K562 (cell line): ENCODE results near the gene POP5. TPM values are rescaled to one million over a fixed set of nuclear protein-coding genes. Genes with fewer than 3 reads are reported as not detected.

ENCODE experiments used
- CBX5 ChIP-seq: IDR thresholded peaks from 2 replicates; pipeline ENCODE4 v1.6.1; 2014; ENCODE audit warnings: low read depth, borderline replicate concordance
- CREM ChIP-seq: IDR thresholded peaks from 2 replicates; pipeline ENCODE4 v1.6.1; 2014; ENCODE audit warnings: antibody characterized with exemption, low read depth
- DIDO1 ChIP-seq: fragments of 450-650 bp; IDR thresholded peaks from 2 replicates; pipeline ENCODE4 v1.6.1; 2016; ENCODE audit warnings: low read depth, missing biosample characterization, missing genetic modification characterization
- ESRRB ChIP-seq: fragments of 250-450 bp; sonication (Bioruptor Pico); IDR thresholded peaks from 2 replicates; pipeline ENCODE4 v1.5.0; 2020; ENCODE audit warnings: mild to moderate bottlenecking, moderate library complexity, borderline replicate concordance
- FOXA1 ChIP-seq: fragments of 450-650 bp; IDR thresholded peaks from 2 replicates; pipeline ENCODE4 v1.6.1; 2016; ENCODE audit warnings: mild to moderate bottlenecking, borderline replicate concordance
- JUN ChIP-seq, 2 experiments: sonication (generic) in 1 of 2; formaldehyde crosslinking in 1 of 2; IDR thresholded peaks; 2 replicates each; pipeline versions ENCODE4 v1.6.1 to v1.8.0; 2012 to 2022; ENCODE audit warnings: borderline replicate concordance in 2 of 2, mild to moderate bottlenecking in 2 of 2, improper control_type of control experiment in 1 of 2, low read depth in 1 of 2, low read length in 1 of 2, missing genetic modification reagents in 1 of 2
- JUND ChIP-seq, 2 experiments: IDR thresholded peaks; 2 replicates in 1 of 2; 3 replicates in 1 of 2; pipeline ENCODE4 v1.6.1; 2011; ENCODE audit warnings: borderline replicate concordance in 2 of 2, low read depth in 2 of 2, low read length in 2 of 2, improper control_type of control experiment in 1 of 2, missing biosample characterization in 1 of 2, missing genetic modification characterization in 1 of 2, missing genetic modification reagents in 1 of 2
- NRF1 ChIP-seq, 2 experiments: fragments of 450-650 bp; IDR thresholded peaks in 1 of 2; conservative IDR thresholded peaks in 1 of 2; 2 replicates each; pipeline ENCODE4 v1.6.1; 2014; ENCODE audit warnings: mild to moderate bottlenecking in 2 of 2
- POLR2AphosphoS2 ChIP-seq: IDR thresholded peaks from 2 replicates; pipeline ENCODE4 v1.6.1; 2012; ENCODE audit warnings: low read length, improper control_type of control experiment
- POLR2AphosphoS5 ChIP-seq: IDR thresholded peaks from 2 replicates; pipeline ENCODE4 v1.6.1; 2011; ENCODE audit warnings: mild to moderate bottlenecking, low read depth, low read length, moderate library complexity; ENCODE audit not compliant: control insufficient read depth, insufficient read depth
- POLR3A ChIP-seq: IDR thresholded peaks from 2 replicates; pipeline ENCODE4 v1.6.1; 2011; ENCODE audit warnings: borderline replicate concordance, mild to moderate bottlenecking, moderate library complexity; ENCODE audit not compliant: insufficient read length, insufficient read depth; ENCODE audit errors: extremely low read depth
- PYGO2 ChIP-seq: fragments of 450-650 bp; IDR thresholded peaks from 2 replicates; pipeline ENCODE4 v1.6.1; 2016; ENCODE audit warnings: mild to moderate bottlenecking, missing genetic modification characterization, moderate library complexity, missing compliant biosample characterization
- SMAD4 ChIP-seq: fragments of 250-450 bp; sonication (Bioruptor Pico); conservative IDR thresholded peaks from 2 replicates; pipeline ENCODE4 v1.8.0; 2021; ENCODE audit warnings: inconsistent platforms, mild to moderate bottlenecking, moderate library complexity
- SP1 ChIP-seq: sonication (generic); formaldehyde crosslinking; IDR thresholded peaks from 2 replicates; pipeline ENCODE4 v1.8.1; 2022; ENCODE audit warnings: mild to moderate bottlenecking, missing genetic modification reagents
- ZNF695 ChIP-seq: fragments of 450-650 bp; formaldehyde crosslinking; IDR thresholded peaks from 2 replicates; pipeline ENCODE4 v1.4.0; 2020; ENCODE audit warnings: mild to moderate bottlenecking, moderate library complexity
- polyA plus RNA-seq, 8 experiments: library from polyadenylated mRNA; depleted of rRNA in 4 of 8; stranded (reverse) in 5 of 8; unstranded in 3 of 8; fragments of >200 nt; fragmentation: Nextera tagmentation in 2 of 8; fragmentation: Illumina TruSeq in 1 of 8; extraction: Ambion mirVana in 2 of 8; extraction: Trizol in 1 of 8; gene quantifications; 2 replicates each; pipeline versions ENCODE4 v1.2.1 to v1.2.3, GENCODE V29; 2011 to 2014; ENCODE audit warnings: inconsistent platforms in 1 of 8, missing spikeins in 1 of 8
- total RNA-seq, 7 experiments: library from RNA; depleted of rRNA in 6 of 7; stranded (reverse); fragments of >200 nt in 6 of 7; fragmentation: Illumina TruSeq in 2 of 7; extraction: Trizol in 2 of 7; gene quantifications; 2 replicates each; pipeline versions ENCODE4 v1.2.1 to v1.2.3, GENCODE V29; 2011 to 2021; ENCODE audit warnings: low replicate concordance in 1 of 7
- TF ChIP-seq, protein P1 (sequence below), 2 experiments: fragments of 200-800 bp in 1 of 2; sonication (Bioruptor generic) in 1 of 2; sonication (generic) in 1 of 2; formaldehyde crosslinking in 1 of 2; IDR thresholded peaks in 1 of 2; conservative IDR thresholded peaks in 1 of 2; 2 replicates each; pipeline versions ENCODE4 v1.5.0 to v1.6.1; 2016 to 2020; ENCODE audit warnings: missing compliant biosample characterization in 1 of 2, missing genetic modification characterization in 1 of 2, missing genetic modification reagents in 1 of 2
- TF ChIP-seq, protein P2 (sequence below), 2 experiments: IDR thresholded peaks in 1 of 2; conservative IDR thresholded peaks in 1 of 2; 2 replicates each; pipeline ENCODE4 v1.6.1; 2016; ENCODE audit warnings: low read depth in 2 of 2, mild to moderate bottlenecking in 1 of 2, missing compliant biosample characterization in 1 of 2, missing genetic modification characterization in 1 of 2, moderate library complexity in 1 of 2
- TF ChIP-seq, protein P3 (sequence below): fragments of 450-650 bp; conservative IDR thresholded peaks from 2 replicates; pipeline ENCODE4 v1.6.1; 2016; ENCODE audit warnings: missing genetic modification characterization, low read depth, mild to moderate bottlenecking, missing compliant biosample characterization, moderate library complexity
- TF ChIP-seq, protein P4 (sequence below): fragments of 250-450 bp; sonication (Bioruptor Pico); IDR thresholded peaks from 2 replicates; pipeline ENCODE4 v1.8.0; 2021; ENCODE audit warnings: moderate library complexity, mild to moderate bottlenecking, inconsistent platforms
- TF ChIP-seq, protein P5 (sequence below): fragments of 250-450 bp; sonication (Bioruptor Pico); IDR thresholded peaks from 2 replicates; pipeline ENCODE4 v1.8.0; 2022; ENCODE audit warnings: inconsistent platforms, mild to moderate bottlenecking, moderate library complexity, borderline replicate concordance

POP5 gene
- total and polyA plus RNA-seq, 9 of the 15 experiments (the other 6 are each of a cell fraction or from before 2014, with no cell fraction given): 57.5 to 253 (median 73.8) TPM

DNA sequence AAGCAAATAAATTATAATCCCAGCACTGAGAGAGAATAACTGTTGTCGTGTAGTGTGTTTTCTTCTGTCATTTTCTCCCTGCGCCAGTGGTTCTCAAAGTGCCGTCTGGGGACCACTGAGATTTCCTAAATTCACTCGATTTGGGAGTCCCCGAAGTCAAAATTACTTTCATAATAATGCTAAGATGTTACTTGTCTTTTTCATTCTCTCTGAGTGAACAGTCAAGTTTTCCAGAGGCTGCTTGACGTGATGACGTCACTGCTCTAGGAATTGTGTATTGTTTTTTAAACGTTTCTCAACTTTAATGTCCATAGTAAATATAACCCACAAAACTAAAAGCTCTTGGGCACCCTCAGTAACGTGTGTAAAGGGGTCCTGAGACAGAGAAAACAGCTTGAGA is 796 bp upstream of the POP5 start (continued):
- no peak for TF ChIP-seq PYGO2 (tag)
- no peak for TF ChIP-seq ESRRB
- no peak for TF ChIP-seq ZNF695 (CRISPR knock-in tag)
- no peak for TF ChIP-seq POLR3A
- peak; percentile 75; the same call in 1 of the 2 replicates for TF ChIP-seq JUN (IDR thresholded peaks at IDR 0.05; ENCODE audit: borderline replicate concordance, low read depth, low read length)
- TF ChIP-seq JUN (CRISPR knock-in tag; IDR thresholded peaks at IDR 0.05; ENCODE audit: borderline replicate concordance): no peak
- no peak for TF ChIP-seq NRF1 (conservative IDR thresholded peaks at IDR 0.05 in 1 of 2, IDR thresholded peaks at IDR 0.05 in 1 of 2)
- TF ChIP-seq, protein P1, sequence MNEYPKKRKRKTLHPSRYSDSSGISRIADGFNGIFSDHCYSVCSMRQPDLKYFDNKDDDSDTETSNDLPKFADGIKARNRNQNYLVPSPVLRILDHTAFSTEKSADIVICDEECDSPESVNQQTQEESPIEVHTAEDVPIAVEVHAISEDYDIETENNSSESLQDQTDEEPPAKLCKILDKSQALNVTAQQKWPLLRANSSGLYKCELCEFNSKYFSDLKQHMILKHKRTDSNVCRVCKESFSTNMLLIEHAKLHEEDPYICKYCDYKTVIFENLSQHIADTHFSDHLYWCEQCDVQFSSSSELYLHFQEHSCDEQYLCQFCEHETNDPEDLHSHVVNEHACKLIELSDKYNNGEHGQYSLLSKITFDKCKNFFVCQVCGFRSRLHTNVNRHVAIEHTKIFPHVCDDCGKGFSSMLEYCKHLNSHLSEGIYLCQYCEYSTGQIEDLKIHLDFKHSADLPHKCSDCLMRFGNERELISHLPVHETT (CRISPR knock-in tag; conservative IDR thresholded peaks at IDR 0.05 in 1 of 2, IDR thresholded peaks at IDR 0.05 in 1 of 2): no peak
- no peak for TF ChIP-seq SP1 (CRISPR knock-in tag)
- no peak for TF ChIP-seq POLR2AphosphoS5
- TF ChIP-seq, protein P2, sequence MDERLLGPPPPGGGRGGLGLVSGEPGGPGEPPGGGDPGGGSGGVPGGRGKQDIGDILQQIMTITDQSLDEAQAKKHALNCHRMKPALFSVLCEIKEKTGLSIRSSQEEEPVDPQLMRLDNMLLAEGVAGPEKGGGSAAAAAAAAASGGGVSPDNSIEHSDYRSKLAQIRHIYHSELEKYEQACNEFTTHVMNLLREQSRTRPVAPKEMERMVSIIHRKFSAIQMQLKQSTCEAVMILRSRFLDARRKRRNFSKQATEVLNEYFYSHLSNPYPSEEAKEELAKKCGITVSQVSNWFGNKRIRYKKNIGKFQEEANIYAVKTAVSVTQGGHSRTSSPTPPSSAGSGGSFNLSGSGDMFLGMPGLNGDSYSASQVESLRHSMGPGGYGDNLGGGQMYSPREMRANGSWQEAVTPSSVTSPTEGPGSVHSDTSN (CRISPR knock-in tag; IDR thresholded peaks at IDR 0.05; ENCODE audit: low read depth): no peak
- TF ChIP-seq, protein P2 (tag; conservative IDR thresholded peaks at IDR 0.05; ENCODE audit: low read depth): no peak
- TF ChIP-seq POLR2AphosphoS2: no peak
- TF ChIP-seq, protein P3, sequence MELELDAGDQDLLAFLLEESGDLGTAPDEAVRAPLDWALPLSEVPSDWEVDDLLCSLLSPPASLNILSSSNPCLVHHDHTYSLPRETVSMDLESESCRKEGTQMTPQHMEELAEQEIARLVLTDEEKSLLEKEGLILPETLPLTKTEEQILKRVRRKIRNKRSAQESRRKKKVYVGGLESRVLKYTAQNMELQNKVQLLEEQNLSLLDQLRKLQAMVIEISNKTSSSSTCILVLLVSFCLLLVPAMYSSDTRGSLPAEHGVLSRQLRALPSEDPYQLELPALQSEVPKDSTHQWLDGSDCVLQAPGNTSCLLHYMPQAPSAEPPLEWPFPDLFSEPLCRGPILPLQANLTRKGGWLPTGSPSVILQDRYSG: no peak
- TF ChIP-seq, protein P4, sequence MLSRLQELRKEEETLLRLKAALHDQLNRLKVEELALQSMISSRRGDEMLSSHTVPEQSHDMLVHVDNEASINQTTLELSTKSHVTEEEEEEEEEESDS (CRISPR knock-in tag): no peak
- TF ChIP-seq, protein P5, sequence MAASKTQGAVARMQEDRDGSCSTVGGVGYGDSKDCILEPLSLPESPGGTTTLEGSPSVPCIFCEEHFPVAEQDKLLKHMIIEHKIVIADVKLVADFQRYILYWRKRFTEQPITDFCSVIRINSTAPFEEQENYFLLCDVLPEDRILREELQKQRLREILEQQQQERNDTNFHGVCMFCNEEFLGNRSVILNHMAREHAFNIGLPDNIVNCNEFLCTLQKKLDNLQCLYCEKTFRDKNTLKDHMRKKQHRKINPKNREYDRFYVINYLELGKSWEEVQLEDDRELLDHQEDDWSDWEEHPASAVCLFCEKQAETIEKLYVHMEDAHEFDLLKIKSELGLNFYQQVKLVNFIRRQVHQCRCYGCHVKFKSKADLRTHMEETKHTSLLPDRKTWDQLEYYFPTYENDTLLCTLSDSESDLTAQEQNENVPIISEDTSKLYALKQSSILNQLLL (CRISPR knock-in tag): no peak
- TF ChIP-seq SMAD4 (CRISPR knock-in tag): no peak
- TF ChIP-seq CBX5: no peak
- no peak for TF ChIP-seq FOXA1
- TF ChIP-seq JUND (IDR thresholded peaks at IDR 0.05; ENCODE audit: borderline replicate concordance, low read depth, low read length): peak; percentile 79
- TF ChIP-seq JUND (tag; IDR thresholded peaks at IDR 0.05; ENCODE audit: borderline replicate concordance, low read depth, low read length): peak; percentile 85
- peak; percentile 51; the same call in 1 of the 2 replicates for TF ChIP-seq CREM
- no peak for TF ChIP-seq DIDO1 (tag)
